GM21576 (cell line): ENCODE data around the gene SLC7A9.

Experiments
- ATAC-seq: cut with Tn5 transposase; IDR thresholded peaks from one replicate; pipeline ENCODE4 v1.9.1; 2021; ENCODE audit warnings: mild to moderate bottlenecking, moderate library complexity; ENCODE audit not compliant: unreplicated experiment

The SLC7A9 gene

DNA sequence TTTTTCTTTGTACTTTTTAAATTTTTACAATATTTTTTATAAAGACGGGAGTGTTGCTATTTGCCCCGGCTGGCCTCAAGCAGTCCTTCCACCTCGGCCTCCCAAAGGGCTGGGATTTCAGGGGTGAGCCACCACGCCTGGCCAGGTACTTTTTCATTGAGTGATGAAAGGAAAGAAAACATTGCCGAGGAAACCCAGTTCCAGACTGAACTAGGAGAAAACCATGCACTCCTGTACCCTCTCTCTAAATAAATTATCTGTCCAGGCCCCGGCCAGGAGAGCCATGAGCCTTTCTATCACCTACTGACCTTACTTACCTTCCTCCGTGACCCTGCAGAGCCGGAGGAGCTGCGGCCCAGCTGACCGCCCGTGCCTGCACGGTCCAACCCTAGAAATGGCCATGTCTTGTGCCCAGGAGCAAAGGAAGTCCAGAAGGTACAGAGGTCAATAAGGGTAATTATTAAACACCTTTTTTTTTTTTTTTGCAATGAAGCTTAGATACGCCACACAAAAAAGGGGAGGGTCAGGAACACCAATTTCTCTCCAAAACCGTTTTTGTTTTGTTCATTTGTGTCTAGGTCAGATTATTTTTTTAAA, at the start of gene SLC7A9:
Gene SLC7A9, minus strand, starts transcription at position 399 of the 597 bp plus-strand sequence. CDS start 1,233 bp downstream, outside the sequence.
- ATAC-seq: no peak

DNA sequence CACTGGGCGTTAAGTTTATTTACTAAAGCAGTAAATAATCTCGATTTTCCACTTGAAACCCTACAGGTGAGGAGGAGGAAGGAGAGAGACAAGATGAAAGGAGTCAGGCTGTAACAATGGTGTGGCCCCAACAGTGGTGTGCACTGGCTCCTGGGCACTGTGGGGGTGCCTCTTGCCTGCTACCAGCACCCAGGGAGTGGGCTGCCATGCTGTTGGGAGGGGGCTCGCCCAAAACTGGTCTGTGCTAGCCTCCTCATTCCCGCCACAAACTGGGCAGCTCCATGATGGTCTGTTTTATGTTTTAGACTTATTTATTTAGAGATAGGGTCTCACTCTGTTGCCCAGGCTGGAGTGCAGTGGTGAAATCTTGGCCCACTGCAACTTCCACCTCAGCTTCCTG, 49.8 kb upstream of the SLC7A9 start:
- no peak for ATAC-seq

GRCh38 chr19:32917616-32917996, 48.0 kb upstream of the SLC7A9 start:
- ATAC-seq: no peak

DNA sequence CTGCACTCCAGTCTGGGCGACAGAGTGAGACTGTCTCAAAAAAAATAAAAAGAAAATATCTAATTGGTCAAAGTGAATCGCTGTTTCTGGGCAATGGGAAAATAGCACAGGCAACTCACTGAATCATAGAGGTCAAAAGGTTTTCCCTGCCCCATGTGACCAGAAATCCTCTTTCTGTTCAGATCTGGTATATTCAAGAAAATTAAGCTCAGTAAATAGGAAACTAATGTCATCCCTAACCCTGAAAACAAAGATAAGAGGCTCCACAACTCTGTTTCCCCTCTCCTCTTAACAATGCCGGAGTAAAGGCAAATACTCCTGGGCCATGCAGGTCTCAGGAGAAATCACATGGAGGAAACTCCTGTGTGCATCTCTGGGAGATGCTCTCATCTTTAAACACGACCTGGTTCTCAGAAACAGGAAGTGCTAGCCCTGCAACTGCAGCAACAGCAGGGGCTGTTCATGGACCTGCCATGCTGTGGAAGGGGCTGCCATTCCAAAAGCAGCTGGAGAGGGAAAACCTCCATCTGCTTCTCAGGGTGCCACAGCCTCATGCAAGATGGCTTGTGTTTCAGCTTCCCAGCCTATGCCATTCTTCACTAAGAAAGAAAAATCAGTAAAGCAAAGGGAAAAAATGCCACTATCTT, 47.5 kb upstream of the SLC7A9 start:
- ATAC-seq: no peak

- no peak for ATAC-seq
Observed at GRCh38 chr19:32914879-32915660, 45.5 kb upstream of the SLC7A9 start.

- no peak for ATAC-seq
Observed at GRCh38 chr19:32911467-32911866, 41.9 kb upstream of the SLC7A9 start.

DNA sequence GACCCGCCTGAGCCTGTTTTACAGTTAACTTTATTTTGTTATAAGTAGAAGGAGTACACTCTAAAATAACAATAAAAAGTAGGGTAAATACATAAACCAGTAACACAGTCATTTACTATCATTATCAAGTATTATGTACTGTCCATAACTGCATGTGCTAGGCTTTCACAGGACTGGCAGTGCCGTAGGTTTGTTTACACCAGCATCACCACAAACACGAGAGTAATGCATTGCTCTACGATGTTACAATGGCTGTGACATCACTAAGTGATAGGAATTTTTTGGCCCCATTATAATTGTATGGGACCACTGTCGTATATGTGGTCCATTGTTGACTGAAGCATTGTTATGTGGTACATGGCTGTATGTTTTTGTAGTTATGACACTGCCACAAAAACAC, 41.3 kb upstream of the SLC7A9 start:
- no peak for ATAC-seq

DNA sequence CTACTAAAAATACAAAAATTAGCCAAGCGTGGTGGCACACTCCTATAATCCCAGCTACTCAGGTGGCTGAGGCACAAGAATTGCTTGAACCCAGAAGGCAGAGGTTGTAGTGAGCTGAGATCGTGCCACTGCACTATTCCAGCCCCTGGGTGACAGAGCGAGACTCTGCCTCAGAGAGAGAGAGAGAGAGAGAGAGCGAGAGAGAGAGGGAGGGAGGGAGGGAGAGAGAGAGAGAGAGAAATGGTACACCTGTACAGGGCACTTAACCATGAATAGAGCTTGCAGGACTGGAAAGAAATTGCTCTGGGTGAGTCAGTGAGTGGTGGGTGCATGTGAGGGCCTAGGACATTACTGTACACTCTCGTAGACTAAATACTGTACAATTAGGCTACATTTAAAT, 40.5 kb upstream of the SLC7A9 start:
- ATAC-seq: no peak

GRCh38 chr19:32909257-32909656, 39.7 kb upstream of the SLC7A9 start:
- no peak for ATAC-seq

DNA sequence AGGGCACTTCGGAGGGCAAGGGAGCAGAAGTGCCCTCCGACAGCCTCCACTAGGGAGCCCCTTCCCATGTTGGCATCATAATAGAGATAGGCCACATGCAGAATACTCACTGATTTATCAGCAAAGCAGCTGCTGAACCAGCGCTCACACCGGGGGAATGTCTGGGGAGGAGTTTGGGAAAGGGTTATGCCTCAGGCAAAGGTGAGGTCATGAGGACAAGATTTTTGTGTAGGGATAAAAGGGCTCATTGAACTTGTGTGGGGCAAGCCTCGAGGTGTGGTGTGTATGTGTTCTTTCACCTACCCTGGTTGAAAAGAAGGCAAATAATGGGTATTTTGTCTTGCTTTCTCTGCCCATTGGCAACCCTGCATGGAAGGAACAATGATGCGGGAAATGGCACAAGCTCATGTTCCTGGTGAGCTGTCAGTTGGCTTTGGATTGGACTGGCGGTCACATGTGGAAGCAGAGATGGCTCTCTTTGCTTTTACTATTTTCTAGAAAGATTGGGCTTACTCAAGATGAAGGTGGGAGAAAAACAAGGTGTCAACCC, 39.1 kb upstream of the SLC7A9 start:
- no peak for ATAC-seq

GRCh38 chr19:32902448-32902847, 32.9 kb upstream of the SLC7A9 start:
- ATAC-seq: no peak

DNA sequence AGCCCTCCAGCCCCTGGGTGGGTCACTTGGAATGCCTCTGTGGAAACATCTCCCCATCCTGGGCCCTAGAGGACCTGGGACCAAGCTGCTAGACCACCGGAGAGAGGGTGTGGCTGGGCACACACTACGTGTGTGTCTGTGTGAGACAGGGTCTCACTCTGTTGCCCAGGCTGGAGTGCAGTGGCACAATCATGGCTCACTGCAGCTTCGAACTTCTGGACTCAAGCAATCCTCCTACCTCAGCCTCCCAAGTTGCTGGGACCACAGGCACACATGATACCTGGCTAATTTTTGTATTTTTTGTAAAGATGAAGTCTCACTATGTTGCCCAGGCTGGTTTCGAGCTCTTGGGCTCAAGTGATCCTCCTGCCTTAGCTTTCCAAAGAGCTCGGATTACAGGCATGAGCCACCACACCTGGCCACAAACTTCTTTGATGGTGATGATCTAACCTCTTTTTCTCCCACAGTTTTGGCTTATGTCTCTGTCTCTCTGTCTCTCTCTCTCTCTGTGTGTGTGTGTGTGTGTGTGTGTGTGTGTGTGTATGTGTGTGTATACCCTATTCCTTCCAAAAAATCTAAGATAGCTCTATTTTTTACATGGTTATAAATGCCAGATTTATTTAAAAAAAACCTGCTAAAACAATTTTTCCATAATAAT, 32.1 kb upstream of the SLC7A9 start:
- ATAC-seq: no peak

DNA sequence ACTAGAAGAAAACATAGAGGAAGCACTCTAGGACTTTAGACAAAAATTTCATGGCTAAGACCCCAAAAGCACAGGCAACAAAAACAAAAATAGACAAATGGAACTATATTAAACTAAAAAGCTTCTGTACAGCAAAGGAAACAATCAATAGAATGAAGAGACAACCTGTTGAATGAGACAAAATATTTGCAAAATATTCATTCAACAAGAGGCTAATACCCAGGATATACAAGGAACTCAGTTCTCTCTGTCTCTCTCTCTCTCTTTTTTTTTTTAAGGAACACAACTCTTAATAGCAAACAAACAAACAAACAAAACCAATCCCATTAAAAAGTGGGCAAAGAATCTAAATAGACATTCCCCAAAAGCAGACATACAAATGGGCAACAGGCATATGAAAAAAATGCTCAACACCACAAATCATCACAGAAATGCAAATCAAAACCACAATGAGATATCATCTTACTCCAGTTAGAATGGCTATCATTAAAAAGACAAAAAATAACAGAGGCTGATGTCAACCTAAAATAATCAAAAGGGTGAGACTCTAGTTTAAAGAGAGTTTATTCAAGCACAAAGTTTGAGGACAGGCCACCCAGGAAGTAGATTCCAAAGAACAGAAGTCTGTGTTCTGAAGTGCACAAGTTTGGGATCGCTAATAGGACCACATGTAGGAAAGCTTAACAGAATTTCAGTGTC, 27.1 kb upstream of the SLC7A9 start:
- no peak for ATAC-seq

- peak; percentile 80 for ATAC-seq
Observed at GRCh38 chr19:32895384-32895783, 25.8 kb upstream of the SLC7A9 start.

- ATAC-seq: no peak
Observed at GRCh38 chr19:32891609-32892008, 22.0 kb upstream of the SLC7A9 start.

DNA sequence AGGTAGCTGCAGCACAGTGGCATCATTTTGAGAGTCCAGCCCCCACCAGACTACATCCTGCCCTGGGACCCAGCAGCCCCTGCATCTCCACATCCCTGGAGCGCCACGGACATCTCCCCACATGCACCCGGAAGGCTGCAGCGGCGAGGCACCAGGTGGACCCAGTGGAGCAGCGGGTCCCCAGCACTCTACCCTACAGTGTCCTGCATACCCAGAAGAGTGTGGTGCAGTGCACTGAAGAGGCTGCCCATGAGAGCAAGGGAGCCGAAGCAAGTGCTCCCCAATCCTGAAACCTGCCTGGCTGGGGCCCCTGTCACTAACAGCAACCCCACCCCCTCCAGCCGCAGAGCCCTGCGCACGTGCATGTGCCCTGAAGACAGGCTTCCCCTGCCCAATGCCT, 21.3 kb upstream of the SLC7A9 start:
- ATAC-seq: no peak

DNA sequence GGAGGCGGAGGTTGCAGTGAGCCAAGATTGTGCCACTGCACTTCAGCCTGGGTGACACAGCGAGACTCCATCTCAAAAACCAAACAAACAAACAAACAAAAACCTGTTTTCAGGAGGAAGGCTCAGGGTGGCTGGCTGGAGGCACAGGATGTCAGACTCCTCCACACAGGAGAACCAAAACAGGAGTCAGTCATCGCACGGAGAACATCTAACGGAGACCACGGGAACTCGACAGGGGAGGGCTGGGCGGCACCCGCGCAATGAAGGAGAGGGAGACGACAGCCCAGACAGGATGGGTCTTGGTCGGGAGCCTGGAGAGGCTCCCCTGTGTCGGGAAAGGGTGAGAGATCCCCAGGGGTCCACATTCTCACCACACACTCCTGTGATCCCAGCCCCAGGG, 20.8 kb upstream of the SLC7A9 start:
- no peak for ATAC-seq

GRCh38 chr19:32889137-32889934, 19.8 kb upstream of the SLC7A9 start:
- ATAC-seq: no peak

GRCh38 chr19:32887572-32888215, 18.1 kb upstream of the SLC7A9 start:
- ATAC-seq: no peak
